Adipocyte (in vitro differentiated cells): ENCODE data around the gene ETFA.
A peak's percentile ranks its signal among the peaks of the same experiment; 100 is the strongest.

ENCODE experiments used
- DNase-seq: peaks from one replicate; pipeline ENCODE4 v3.0.0-alpha.2; 2015; ENCODE audit warnings: low read depth
- H3K27me3 ChIP-seq: replicated peaks from 2 replicates; pipeline ENCODE4 v1.7.0; 2013; ENCODE audit warnings: mild to moderate bottlenecking, low read length, moderate library complexity; ENCODE audit not compliant: control insufficient read depth, insufficient read depth
- H3K36me3 ChIP-seq: 2 replicates; pipeline ENCODE4 v1.7.0; 2013; ENCODE audit warnings: low read length, mild to moderate bottlenecking, moderate library complexity; ENCODE audit not compliant: control insufficient read depth, insufficient read depth, severe bottlenecking
- H3K4me1 ChIP-seq: 2 replicates; pipeline ENCODE4 v1.7.0; 2013; ENCODE audit warnings: mild to moderate bottlenecking, low read length, moderate library complexity; ENCODE audit not compliant: control insufficient read depth, insufficient read depth
- H3K4me3 ChIP-seq: 2 replicates; pipeline ENCODE4 v1.7.0; 2013; ENCODE audit warnings: mild to moderate bottlenecking, low read length, moderate library complexity
- H3K9ac ChIP-seq: 2 replicates; pipeline ENCODE4 v1.7.0; 2013; ENCODE audit warnings: mild to moderate bottlenecking, low read length, moderate library complexity
- H3K9me3 ChIP-seq: 2 replicates; pipeline ENCODE4 v1.7.0; 2013; ENCODE audit warnings: mild to moderate bottlenecking, low read length, moderate library complexity; ENCODE audit not compliant: control insufficient read depth

The ETFA gene

DNA sequence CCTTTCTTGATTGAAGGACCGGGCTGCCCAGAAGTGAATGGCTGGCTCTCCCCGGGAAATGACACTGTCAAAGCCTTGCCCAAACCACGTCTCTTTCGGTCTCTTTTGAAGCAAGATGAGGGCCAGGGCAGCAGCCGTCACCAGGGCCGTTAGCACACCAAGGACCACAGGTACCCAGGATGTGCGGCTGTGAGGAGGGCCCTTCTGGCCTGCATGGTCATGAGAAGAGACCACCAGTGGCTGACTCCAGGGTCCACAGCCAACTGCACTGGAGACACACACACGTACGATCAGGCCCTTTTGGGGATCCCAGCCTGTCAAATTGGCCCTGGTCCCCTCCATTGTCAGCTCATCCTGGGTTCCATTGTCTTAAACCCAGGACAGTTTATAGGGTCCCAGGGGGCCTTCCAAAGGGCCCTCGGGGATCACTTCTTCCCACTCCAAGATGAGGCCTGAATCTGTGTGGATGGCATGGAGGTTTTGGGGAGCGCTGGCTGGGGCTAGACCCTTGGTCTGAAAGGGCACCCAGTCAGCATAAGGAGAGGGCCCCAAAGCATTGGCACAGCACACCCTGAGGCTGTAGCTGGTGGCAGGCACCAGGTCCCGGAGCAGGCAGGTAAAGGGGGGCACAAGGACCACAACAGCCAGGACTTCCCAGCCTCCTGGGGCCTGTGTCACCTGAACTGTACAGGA lies 50.9 kb downstream of the ETFA start:
- H3K4me3 ChIP-seq = no peak overlapping the region
- H3K4me1 ChIP-seq = no peaks in the 10 kb centered on the region
- peaks cover 22% of the 10 kb centered on the region for H3K9me3 ChIP-seq
- peaks cover 73% of the 10 kb centered on the region for H3K36me3 ChIP-seq
- no peaks in the 10 kb centered on the region for H3K27me3 ChIP-seq
- no peak for DNase-seq
- H3K9ac ChIP-seq = no peak overlapping the region

- no peak for DNase-seq
- Histone ChIP-seq H3K9ac (no peak overlapping the region), H3K36me3 (peaks cover 63% of the 10 kb centered on the region), H3K27me3 (no peaks in the 10 kb centered on the region), H3K4me3 (no peak overlapping the region), H3K9me3 (peaks cover 22% of the 10 kb centered on the region), H3K4me1 (no peaks in the 10 kb centered on the region)
Measured at GRCh38 chr15:76259392-76259791, 51.9 kb downstream of the ETFA start.

GRCh38 chr15:76258460-76258859 lies 52.8 kb downstream of the ETFA start:
- Histone ChIP-seq H3K36me3 (peaks cover 53% of the 10 kb centered on the region), H3K4me3 (no peak overlapping the region), H3K27me3 (no peaks in the 10 kb centered on the region), H3K9me3 (peaks cover 17% of the 10 kb centered on the region), H3K9ac (no peak overlapping the region), H3K4me1 (peaks cover 4% of the 10 kb centered on the region)
- DNase-seq = no peak

- Histone ChIP-seq H3K9me3 (no peaks in the 10 kb centered on the region), H3K4me1 (peaks cover 4% of the 10 kb centered on the region), H3K27me3 (no peaks in the 10 kb centered on the region), H3K4me3 (no peak overlapping the region), H3K36me3 (peaks cover 28% of the 10 kb centered on the region), H3K9ac (no peak overlapping the region)
- DNase-seq = no peak
Measured at GRCh38 chr15:76253691-76254473, 57.4 kb downstream of the ETFA start.

DNA sequence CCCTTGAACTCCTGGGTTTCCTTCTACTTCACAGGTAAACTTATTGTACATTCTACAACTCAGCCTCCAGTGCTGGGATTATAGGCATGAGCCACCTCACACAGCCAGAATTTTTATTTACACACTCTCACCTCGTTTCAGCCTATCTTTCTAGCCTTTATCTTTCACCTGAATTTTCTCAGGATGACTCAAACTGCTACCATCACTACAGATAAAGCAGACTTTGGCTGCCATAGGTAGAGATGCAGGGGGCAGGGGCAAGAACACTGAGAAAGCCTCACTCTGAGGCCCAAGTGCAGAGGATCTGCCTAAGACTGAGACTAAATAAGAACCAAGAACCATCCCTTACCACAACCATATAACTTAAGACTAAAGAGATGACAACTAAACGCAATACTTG lies 59.0 kb downstream of the ETFA start:
- Histone ChIP-seq H3K9me3 (no peaks in the 10 kb centered on the region), H3K4me3 (no peak overlapping the region)
- DNase-seq = no peak

DNA sequence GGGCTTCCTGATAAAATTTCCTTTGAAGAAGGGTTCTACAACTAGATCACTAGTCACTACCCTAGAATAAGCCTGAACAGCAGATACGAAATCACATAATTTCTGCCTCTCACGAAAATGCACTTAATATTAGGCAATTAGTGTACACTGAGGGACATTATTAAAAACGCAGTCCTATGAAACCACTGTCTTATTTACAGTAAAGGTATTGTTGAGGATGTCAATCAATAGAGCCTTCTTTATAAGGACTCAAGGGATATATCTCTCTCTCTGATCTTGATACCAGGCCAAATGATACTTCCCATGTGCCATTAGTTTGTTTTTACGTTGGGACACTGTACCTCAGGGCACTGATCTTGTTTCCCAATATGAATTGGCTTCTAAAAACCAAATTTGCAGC lies 59.6 kb downstream of the ETFA start:
- Histone ChIP-seq H3K4me1 (peaks cover 4% of the 10 kb centered on the region), H3K36me3 (peaks cover 33% of the 10 kb centered on the region), H3K9ac (no peak overlapping the region), H3K27me3 (no peaks in the 10 kb centered on the region), H3K9me3 (no peaks in the 10 kb centered on the region), H3K4me3 (no peak overlapping the region)
- no peak for DNase-seq

More for the DNA sequence above, 59.0 kb downstream of the ETFA start:
- H3K36me3 ChIP-seq = peaks cover 32% of the 10 kb centered on the region
- no peak overlapping the region for H3K9ac ChIP-seq
- peaks cover 4% of the 10 kb centered on the region for H3K4me1 ChIP-seq
- H3K27me3 ChIP-seq = no peaks in the 10 kb centered on the region

GRCh38 chr15:76245072-76245610 lies 66.1 kb downstream of the ETFA start:
- H3K9me3 ChIP-seq = no peaks in the 10 kb centered on the region
- peaks cover 43% of the 10 kb centered on the region for H3K36me3 ChIP-seq
- H3K4me1 ChIP-seq = no peaks in the 10 kb centered on the region
- no peak overlapping the region for H3K9ac ChIP-seq
- no peaks in the 10 kb centered on the region for H3K27me3 ChIP-seq
- DNase-seq = no peak
- H3K4me3 ChIP-seq = no peak overlapping the region

DNA sequence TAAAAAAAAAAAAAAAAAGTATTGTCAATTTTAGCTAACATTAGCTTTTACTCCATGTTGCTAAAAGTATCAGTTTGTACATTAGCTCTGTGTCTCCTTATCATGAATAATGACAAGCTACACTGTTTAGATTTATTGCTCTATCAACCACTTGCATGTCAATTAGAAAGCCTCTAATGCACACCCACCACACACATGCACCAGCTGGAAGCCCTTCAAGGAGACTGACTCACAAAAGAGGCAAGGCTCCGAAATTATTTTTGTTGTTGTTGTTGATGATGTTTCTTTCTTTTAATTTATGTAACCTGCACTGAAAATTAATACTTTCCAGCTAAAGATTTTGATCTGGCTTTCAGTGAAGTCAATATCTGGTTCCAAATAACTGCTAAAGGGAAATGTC lies 71.5 kb downstream of the ETFA start:
- H3K4me3 ChIP-seq = no peak overlapping the region
- H3K9me3 ChIP-seq = no peaks in the 10 kb centered on the region
- H3K9ac ChIP-seq = no peak overlapping the region
- DNase-seq = no peak
- H3K36me3 ChIP-seq = peaks cover 29% of the 10 kb centered on the region
- H3K4me1 ChIP-seq = no peaks in the 10 kb centered on the region
- no peaks in the 10 kb centered on the region for H3K27me3 ChIP-seq

DNA sequence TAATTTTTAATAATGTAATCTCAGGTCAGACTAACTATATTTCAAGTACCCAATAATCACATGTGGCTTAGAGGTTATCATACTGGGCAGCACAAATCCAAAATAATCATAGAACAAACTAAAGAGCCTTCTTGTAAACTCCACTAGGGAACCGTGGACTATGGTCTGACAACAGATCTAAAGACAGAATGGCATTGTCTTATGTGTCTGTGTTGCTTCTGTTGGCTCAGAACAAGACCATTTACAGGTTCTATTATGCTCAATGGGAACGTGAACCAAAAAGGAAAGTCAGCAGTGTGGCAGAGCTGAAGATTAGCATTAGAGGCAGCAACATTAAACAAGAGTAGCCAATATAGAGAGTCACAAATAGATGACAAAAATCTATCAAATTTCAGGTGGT lies 74.9 kb downstream of the ETFA start:
- Histone ChIP-seq H3K27me3 (no peaks in the 10 kb centered on the region), H3K4me3 (no peak overlapping the region), H3K36me3 (peaks cover 21% of the 10 kb centered on the region), H3K4me1 (no peaks in the 10 kb centered on the region), H3K9me3 (no peaks in the 10 kb centered on the region), H3K9ac (no peak overlapping the region)
- DNase-seq = no peak

- Histone ChIP-seq H3K9me3 (no peaks in the 10 kb centered on the region), H3K36me3 (peaks cover 25% of the 10 kb centered on the region), H3K4me1 (no peaks in the 10 kb centered on the region), H3K4me3 (no peak overlapping the region), H3K27me3 (no peaks in the 10 kb centered on the region), H3K9ac (no peak overlapping the region)
- peak; percentile 69 for DNase-seq
Measured at GRCh38 chr15:76235186-76235826, 76.0 kb downstream of the ETFA start.

- no peaks in the 10 kb centered on the region for H3K4me1 ChIP-seq
- H3K36me3 ChIP-seq = peaks cover 21% of the 10 kb centered on the region
- no peak overlapping the region for H3K4me3 ChIP-seq
- H3K9ac ChIP-seq = no peak overlapping the region
- DNase-seq = no peak
- H3K9me3 ChIP-seq = no peaks in the 10 kb centered on the region
- H3K27me3 ChIP-seq = no peaks in the 10 kb centered on the region
Measured at GRCh38 chr15:76234337-76234889, 76.9 kb downstream of the ETFA start.
